Keratinocyte (primary cell): ENCODE results near the gene LSM3. TPM values are rescaled to one million over a fixed set of nuclear protein-coding genes. Genes with fewer than 3 reads are reported as not detected.

Experiments used
- DNase-seq: peaks from one replicate; pipeline ENCODE4 v3.0.0-alpha.2; 2011; ENCODE audit warnings: low read depth, missing footprints, low spot score
- FAIRE-seq: peaks from 2 replicates; lab custom pipeline; 2011; peaks lifted over from hg19 to GRCh38; lab: Jason Lieb, UNC
- H2AFZ ChIP-seq: 2 replicates; pipeline ENCODE4 v1.6.0; 2012; ENCODE audit warnings: low read length, control low read depth, inconsistent platforms; ENCODE audit not compliant: control insufficient read depth
- H3K27ac ChIP-seq: 2 replicates; pipeline ENCODE4 v1.5.1; 2011; ENCODE audit warnings: low read length; ENCODE audit not compliant: control insufficient read depth, insufficient read depth
- H3K27me3 ChIP-seq: 3 replicates; pipeline ENCODE4 v1.6.0; 2011; ENCODE audit warnings: low read length; ENCODE audit not compliant: control insufficient read depth, insufficient read depth; ENCODE audit errors: extremely low read depth
- H3K36me3 ChIP-seq, 2 experiments: 2 replicates in 1 of 2; 3 replicates in 1 of 2; pipeline ENCODE4 v1.5.1; 2011; ENCODE audit warnings: low read length in 2 of 2, mild to moderate bottlenecking in 1 of 2; ENCODE audit not compliant: control insufficient read depth in 2 of 2, insufficient read depth in 2 of 2; ENCODE audit errors: extremely low read depth in 1 of 2
- H3K4me1 ChIP-seq: 3 replicates; pipeline ENCODE4 v1.5.1; 2011; ENCODE audit warnings: low read length; ENCODE audit not compliant: control insufficient read depth, insufficient read depth; ENCODE audit errors: extremely low read depth
- H3K4me2 ChIP-seq: 3 replicates; pipeline ENCODE4 v1.6.0; 2011; ENCODE audit warnings: low read depth, low read length; ENCODE audit not compliant: control insufficient read depth, insufficient read depth; ENCODE audit errors: extremely low read depth
- H3K4me3 ChIP-seq, 3 experiments: fragments of 200-600 bp in 1 of 3; sonication (generic) in 1 of 3; 2 replicates in 2 of 3; 3 replicates in 1 of 3; pipeline ENCODE4 v1.5.1; 2011 to 2016; ENCODE audit warnings: low read length in 3 of 3, mild to moderate bottlenecking in 3 of 3, control low read depth in 2 of 3, inconsistent platforms in 1 of 3, low read depth in 1 of 3, mixed read lengths in 1 of 3, mixed run types in 1 of 3, moderate library complexity in 1 of 3; ENCODE audit not compliant: control insufficient read depth in 2 of 3, insufficient read depth in 2 of 3; ENCODE audit errors: extremely low read depth in 1 of 3
- H3K79me2 ChIP-seq: 2 replicates; pipeline ENCODE4 v1.6.0; 2012; ENCODE audit warnings: low read length; ENCODE audit not compliant: control insufficient read depth, insufficient read depth
- H3K9ac ChIP-seq: 3 replicates; pipeline ENCODE4 v1.6.0; 2011; ENCODE audit warnings: low read length; ENCODE audit not compliant: control insufficient read depth, insufficient read depth; ENCODE audit errors: extremely low read depth
- H3K9me1 ChIP-seq: 3 replicates; pipeline ENCODE4 v1.6.0; 2011; ENCODE audit warnings: low read length; ENCODE audit not compliant: control insufficient read depth, insufficient read depth; ENCODE audit errors: extremely low read depth
- H3K9me3 ChIP-seq: 2 replicates; pipeline ENCODE4 v1.5.1; 2012; ENCODE audit warnings: low read depth, low read length; ENCODE audit not compliant: control insufficient read depth
- H4K20me1 ChIP-seq: 3 replicates; pipeline ENCODE4 v1.6.0; 2011; ENCODE audit warnings: low read length; ENCODE audit not compliant: control insufficient read depth, insufficient read depth; ENCODE audit errors: extremely low read depth
- EZH2 ChIP-seq: IDR thresholded peaks from one replicate; pipeline ENCODE4 v1.6.1; 2012; ENCODE audit warnings: inconsistent platforms, mild to moderate bottlenecking, low read length, moderate library complexity
- dilution Hi-C: fragments of 300-500 bp; cut with MboI; formaldehyde crosslinking; loops from one replicate; pipeline ENCODE4 v1.7.0; 2020; ENCODE audit warnings: low sequenced_read_pairs; ENCODE audit not compliant: extremely low pct_ligation_motif_present
- polyA plus RNA-seq, 5 experiments: library from polyadenylated mRNA; depleted of rRNA in 3 of 5; stranded (reverse) in 3 of 5; stranded (forward) in 1 of 5; unstranded in 1 of 5; fragments of >200 nt; gene quantifications; 1 replicate in 1 of 5; 2 replicates in 3 of 5; 3 replicates in 1 of 5; pipeline versions ENCODE4 v1.2.1 to v1.2.3, GENCODE V29; 2011 to 2012; ENCODE audit warnings: missing spikeins in 2 of 5, low read depth in 1 of 5, low replicate concordance in 1 of 5
- TF ChIP-seq, protein P1 (sequence below), 3 experiments: IDR thresholded peaks in 1 of 3; conservative IDR thresholded peaks in 1 of 3; optimal IDR thresholded peaks in 1 of 3; 2 replicates in 2 of 3; 3 replicates in 1 of 3; pipeline versions ENCODE3 to v1.5.1; 2011; ENCODE audit warnings: low read length in 3 of 3, mild to moderate bottlenecking in 3 of 3, moderate library complexity in 2 of 3, control low read depth in 1 of 3, inconsistent platforms in 1 of 3; ENCODE audit not compliant: insufficient read depth in 2 of 3; ENCODE audit errors: extremely low read depth in 1 of 3

Gene LSM3
- polyA plus RNA-seq, 1 donor (not counting 4 experiments of a cell fraction or from before 2014, with no cell fraction given): 26.1 TPM

DNA sequence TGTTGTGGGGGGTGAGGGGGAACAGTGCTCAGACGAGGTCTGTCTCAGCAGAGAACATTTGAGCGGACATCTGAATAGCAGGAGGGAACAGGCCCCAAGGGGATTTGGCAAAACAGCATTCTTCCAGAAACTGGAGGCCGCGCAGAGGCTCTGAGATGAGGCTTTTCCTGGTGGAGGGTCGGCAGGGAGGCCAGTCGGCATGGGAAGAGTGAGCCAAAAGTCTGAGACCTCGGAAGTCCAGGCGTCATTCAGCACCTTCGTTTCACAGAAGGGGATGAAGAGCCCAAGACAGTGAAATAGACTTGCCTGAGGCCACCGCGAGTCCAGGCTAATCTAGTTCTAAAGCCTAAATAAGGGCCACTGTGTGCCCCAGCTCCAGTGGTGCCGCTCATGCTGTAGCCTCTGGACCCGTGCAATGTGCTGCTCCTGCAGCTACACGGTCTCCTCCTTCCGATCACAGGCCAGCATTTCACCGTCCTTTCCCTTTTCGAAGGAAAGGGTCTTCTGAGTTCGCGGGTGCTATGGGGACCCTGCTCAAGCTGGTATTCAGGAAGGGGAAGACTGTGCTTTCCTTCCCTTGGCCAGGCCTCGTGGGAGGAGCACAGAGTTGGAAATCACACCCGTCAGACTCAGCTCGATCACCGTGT is 24.4 kb downstream of the LSM3 start:
- no peak overlapping the region for H3K4me3 ChIP-seq
- no peaks in the 10 kb centered on the region for H3K9me3 ChIP-seq
- dilution Hi-C loops: no loop called here
- TF ChIP-seq, protein P1, sequence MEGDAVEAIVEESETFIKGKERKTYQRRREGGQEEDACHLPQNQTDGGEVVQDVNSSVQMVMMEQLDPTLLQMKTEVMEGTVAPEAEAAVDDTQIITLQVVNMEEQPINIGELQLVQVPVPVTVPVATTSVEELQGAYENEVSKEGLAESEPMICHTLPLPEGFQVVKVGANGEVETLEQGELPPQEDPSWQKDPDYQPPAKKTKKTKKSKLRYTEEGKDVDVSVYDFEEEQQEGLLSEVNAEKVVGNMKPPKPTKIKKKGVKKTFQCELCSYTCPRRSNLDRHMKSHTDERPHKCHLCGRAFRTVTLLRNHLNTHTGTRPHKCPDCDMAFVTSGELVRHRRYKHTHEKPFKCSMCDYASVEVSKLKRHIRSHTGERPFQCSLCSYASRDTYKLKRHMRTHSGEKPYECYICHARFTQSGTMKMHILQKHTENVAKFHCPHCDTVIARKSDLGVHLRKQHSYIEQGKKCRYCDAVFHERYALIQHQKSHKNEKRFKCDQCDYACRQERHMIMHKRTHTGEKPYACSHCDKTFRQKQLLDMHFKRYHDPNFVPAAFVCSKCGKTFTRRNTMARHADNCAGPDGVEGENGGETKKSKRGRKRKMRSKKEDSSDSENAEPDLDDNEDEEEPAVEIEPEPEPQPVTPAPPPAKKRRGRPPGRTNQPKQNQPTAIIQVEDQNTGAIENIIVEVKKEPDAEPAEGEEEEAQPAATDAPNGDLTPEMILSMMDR (optimal IDR thresholded peaks at IDR 0.05 in 1 of 3, IDR thresholded peaks at IDR 0.05 in 1 of 3, conservative IDR thresholded peaks at IDR 0.05 in 1 of 3; ENCODE audit: extremely low read depth in 1 of 3, insufficient read depth in 2 of 3, low read length in 3 of 3): no peak
- TF ChIP-seq EZH2: no peak
- no peak overlapping the region for H2AFZ ChIP-seq
- H3K27me3 ChIP-seq: no peaks in the 10 kb centered on the region
- no peak for DNase-seq
- FAIRE-seq: no peak
- no peaks in the 10 kb centered on the region for H3K79me2 ChIP-seq
- H3K9me1 ChIP-seq: no peaks in the 10 kb centered on the region
- H3K36me3 ChIP-seq: no peaks in the 10 kb centered on the region
- no peaks in the 10 kb centered on the region for H4K20me1 ChIP-seq
- no peak overlapping the region for H3K27ac ChIP-seq
- no peak overlapping the region for H3K9ac ChIP-seq
- no peak overlapping the region for H3K4me2 ChIP-seq
- peaks cover 46% of the 10 kb centered on the region for H3K4me1 ChIP-seq

DNA sequence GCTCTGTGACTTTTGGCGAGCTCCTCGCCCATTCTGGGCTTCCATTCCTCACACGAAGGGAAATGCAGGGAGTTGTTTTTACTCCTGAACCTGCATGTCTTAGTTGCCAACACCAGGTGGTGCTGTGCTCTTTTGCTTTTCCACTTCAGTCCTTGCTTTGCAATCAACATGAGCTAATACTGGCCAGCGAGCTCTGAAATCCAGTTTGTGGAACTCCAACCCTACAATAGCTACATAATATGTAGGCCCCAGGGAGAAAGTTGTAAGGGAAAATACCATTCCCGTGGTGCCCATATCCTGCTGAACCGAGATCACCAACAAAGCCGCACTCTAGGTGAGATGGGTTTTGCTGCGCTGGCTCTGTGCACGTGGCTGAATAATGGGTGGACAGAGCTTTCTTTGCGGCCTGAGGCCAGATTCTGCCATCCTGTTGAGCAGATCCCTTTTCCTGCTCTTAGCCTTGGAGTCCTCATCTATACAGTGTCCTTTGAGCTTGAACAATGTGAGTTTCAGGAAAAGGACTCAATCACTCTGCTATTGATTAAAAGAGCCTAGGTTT is 25.0 kb downstream of the LSM3 start:
- Histone ChIP-seq H3K4me3 (no peak overlapping the region), H3K27me3 (no peaks in the 10 kb centered on the region), H3K36me3 (no peaks in the 10 kb centered on the region), H3K9ac (no peak overlapping the region), H3K4me2 (no peak overlapping the region), H3K9me3 (no peaks in the 10 kb centered on the region), H3K79me2 (no peaks in the 10 kb centered on the region), H3K9me1 (no peaks in the 10 kb centered on the region), H3K4me1 (peaks cover 42% of the 10 kb centered on the region), H4K20me1 (no peaks in the 10 kb centered on the region), H2AFZ (no peak overlapping the region), H3K27ac (no peak overlapping the region)
- no peak for TF ChIP-seq EZH2
- TF ChIP-seq, protein P1 (optimal IDR thresholded peaks at IDR 0.05 in 1 of 3, IDR thresholded peaks at IDR 0.05 in 1 of 3, conservative IDR thresholded peaks at IDR 0.05 in 1 of 3; ENCODE audit: extremely low read depth in 1 of 3, insufficient read depth in 2 of 3, low read length in 3 of 3): peak; percentile 77 to 92 (median 91)
- DNase-seq: no peak
- dilution Hi-C loops: no loop called here
- FAIRE-seq: peak; percentile 49
